Stimulated activated CD8-positive, alpha-beta memory T cell treated with anti-CD3 and anti-CD28 coated beads, Interleukin-12 subunit alpha, Interleukin-12 subunit beta, amount 100 ng/mL, for 1 hour (primary cell): ENCODE measurements around the gene UBR2.
"Not testable (repeated sequence)": the region's sequence is repeated elsewhere in the genome, so short reads cannot be mapped to it uniquely, and the experiment has no call there.

Experiments
- DNase-seq: peaks from one replicate; pipeline ENCODE4 v3.0.0-alpha.2; 2020; ENCODE audit warnings: low read depth

UBR2 gene

GRCh38 chr6:42618686-42619085, 54.9 kb downstream of the UBR2 start:
- no peak for DNase-seq

DNA sequence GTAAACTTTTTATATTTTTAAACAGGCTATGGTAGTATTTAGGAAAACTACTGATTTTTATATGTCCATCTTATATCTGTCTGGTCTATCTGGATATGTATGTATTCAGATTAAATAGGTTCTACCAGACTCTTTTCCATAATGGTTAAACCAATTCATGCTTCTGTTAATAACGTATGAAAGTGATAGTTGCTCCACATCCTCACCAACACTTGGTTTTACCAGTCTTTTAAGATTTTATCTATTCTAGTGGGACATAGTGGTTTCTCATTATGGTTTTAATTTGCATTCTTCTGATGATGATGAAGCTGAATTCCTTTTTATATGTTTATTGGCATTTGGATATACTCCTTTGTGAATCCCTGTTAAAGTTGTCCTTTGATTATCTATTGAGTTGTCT, 56.1 kb downstream of the UBR2 start:
- no peak for DNase-seq

DNA sequence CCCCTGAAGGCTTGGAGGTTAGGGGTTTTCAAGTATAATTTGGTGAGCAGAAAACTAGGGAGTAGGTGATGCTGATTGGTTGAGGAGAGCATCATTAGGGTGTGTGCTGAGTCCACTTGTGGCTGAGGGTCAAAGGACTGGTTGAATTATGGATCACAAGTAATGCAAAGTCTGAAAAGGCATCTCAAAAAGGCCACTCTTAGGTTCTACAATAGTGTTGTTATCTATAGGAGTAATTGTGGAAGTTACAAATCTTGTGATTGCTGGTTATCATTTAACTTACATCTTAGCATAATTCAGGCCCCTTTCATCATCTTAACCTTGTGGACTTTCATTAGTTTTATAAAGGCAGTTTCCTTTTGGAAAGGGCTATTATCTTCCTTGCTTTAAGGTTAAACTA, 60.8 kb downstream of the UBR2 start:
- DNase-seq, result no peak

DNA sequence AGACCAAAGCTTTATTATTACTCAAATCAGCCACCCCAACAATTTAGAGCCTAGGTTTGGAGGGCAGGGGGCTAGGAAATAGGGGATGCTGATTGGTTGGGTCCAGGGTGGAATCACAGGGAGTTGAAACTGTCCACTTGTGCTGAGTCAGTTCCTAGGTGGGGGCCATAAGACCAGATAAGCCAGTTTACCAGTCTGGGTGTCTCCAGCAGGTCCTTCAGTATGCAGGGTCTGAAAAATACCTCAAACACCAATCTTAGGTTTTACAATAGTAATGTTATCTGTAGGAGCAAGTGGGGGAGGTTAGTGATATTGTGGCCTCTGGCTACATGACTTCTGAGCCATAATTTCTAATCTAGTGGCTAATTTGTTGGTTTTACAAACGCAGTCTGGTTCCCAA, 63.2 kb downstream of the UBR2 start:
- DNase-seq, result no peak

GRCh38 chr6:42627674-42628073, 63.8 kb downstream of the UBR2 start:
- no peak for DNase-seq

- no peak for DNase-seq
Measured at GRCh38 chr6:42628604-42629003, 64.8 kb downstream of the UBR2 start.

DNA sequence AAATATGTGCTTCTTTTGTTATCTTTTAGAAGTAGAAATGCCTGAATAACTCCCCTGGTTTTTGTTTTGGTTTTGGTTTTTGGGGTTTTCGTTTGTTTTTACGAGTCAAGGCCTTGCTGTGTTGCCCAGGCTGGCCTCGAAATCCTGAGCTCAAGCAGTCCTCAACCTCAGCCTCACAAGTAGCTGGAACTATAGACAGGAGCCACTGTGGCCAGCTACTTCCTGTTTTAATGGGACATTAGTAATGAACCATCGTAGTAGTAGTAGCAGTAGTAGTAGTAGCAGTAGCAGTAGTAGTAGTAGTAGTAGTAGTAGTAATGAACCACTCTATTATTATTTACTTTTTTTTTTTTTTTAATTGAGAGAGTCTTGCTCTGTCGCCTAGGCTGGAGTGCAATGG, 66.0 kb downstream of the UBR2 start:
- no peak for DNase-seq

GRCh38 chr6:42637681-42638080, 73.9 kb downstream of the UBR2 start:
- no peak for DNase-seq

DNA sequence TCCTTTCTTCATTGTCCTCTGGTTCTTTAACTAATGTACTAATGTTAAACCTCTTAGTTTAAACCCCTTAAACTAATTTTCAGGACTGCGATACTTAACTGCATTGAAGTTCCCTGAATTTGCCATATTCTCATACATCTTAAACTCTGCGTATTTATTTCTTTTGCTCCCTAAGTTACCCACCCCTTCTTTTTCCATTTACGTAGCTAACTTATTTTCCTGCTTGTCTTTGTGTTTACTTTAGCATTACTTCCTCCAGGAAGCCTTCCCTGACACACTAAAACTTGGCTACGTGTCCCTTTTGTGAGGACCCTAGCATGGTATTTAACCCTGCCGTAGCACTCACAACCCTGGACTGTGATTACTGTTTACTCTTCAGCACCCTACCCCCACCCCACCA, 79.0 kb downstream of the UBR2 start:
- no peak for DNase-seq

- no peak for DNase-seq
Measured at GRCh38 chr6:42644211-42644610, 80.4 kb downstream of the UBR2 start.

DNA sequence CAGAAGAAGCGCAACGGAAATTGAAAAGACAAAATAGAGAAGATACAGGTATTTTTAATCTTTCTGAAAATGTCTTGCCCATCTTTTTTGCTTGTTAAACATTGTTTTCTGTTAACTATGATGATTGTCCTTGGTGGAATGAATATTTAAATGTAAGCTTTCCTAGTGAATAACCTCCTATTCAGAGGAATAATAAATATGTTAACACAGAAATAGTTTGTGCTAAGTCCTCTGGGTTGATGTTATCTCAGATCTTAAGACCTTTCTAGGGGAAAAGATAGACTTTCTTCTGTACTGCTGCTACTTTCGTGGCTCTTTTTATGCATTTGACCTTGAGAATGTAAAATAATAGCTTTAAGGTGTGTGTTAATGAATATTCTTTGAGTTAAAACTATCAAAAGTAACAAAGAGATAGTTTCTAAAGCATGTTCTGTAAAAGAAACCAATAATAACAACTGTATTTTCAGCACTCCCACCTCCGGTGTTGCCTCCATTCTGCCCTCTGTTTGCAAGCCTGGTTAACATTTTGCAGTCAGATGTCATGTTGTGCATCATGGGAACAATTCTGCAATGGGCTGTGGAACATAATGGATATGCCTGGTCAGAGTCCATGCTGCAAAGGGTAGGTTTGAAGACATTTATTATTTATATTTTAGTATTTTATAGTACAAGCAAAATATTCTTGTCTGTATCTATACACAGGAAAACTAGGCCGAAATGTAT, 88.4 kb downstream of the UBR2 start:
- no peak for DNase-seq

DNA sequence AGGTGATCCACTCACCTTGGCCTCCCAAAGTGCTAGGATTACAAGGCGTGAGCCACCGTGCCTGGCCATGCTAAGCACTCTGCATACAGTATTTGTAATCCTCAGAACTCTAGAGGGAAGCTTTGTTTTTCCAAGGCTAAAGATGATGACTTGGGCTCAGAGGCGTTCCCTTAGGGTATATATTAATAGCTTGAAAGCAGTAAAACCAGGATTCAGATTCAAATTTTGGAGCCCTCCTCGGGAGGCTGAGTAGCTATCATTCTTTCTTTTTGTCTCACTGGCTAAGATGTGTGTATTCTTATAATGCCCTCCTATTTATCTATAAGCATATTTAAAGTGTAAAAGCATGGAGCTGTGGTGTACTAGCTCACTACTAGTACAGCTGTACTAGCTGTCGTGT, 90.0 kb downstream of the UBR2 start:
- no peak for DNase-seq

GRCh38 chr6:42659806-42660205, 96.0 kb downstream of the UBR2 start:
- no peak for DNase-seq

- DNase-seq, result peak; percentile 82
Measured at GRCh38 chr6:42661540-42662153, 97.8 kb downstream of the UBR2 start.

- DNase-seq, result no peak
Measured at GRCh38 chr6:42664718-42665117, 100.9 kb downstream of the UBR2 start.

- DNase-seq, result not testable (repeated sequence)
Measured at GRCh38 chr6:42674368-42674767, 110.5 kb downstream of the UBR2 start.

DNA sequence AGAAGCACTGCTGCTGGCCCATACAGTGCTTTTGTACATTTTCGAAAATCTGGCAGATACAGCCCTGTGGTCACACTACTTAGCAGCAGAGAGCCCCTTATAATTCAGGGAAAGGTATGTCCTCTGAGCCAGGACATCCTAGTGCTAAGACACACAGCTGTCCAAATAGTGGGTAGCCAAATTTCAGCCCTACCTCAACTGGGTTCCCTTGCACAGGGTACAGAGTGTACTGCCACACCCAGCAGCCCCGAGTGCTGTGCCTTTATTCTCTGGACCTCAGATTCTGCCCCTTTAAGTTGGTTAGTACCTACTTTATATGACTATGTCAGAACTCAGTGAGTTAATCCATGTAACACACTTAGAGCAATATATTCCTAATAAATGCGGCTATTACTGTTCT, 111.0 kb downstream of the UBR2 start:
- no peak for DNase-seq

DNA sequence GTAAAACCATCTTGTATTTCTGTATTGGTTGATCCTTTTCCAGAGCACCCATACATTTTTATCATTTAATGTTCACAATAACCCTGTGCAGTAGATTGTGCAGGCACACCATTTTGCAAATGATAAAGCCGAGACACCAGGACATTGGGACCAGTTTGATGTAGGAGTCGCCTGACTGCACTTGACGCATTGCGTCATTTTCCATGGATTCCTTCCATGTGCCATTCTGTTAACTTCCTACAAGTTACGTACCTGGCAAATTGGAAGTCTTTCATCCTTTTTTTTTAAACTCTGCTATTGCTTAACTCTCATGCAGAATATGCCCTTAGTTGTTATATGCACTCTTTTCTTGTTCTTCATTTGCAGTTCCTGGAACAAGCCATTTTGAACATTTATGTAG, 115.5 kb downstream of the UBR2 start:
- DNase-seq, result no peak

- DNase-seq, result no peak
Measured at GRCh38 chr6:42688281-42688680, 124.5 kb downstream of the UBR2 start.

- no peak for DNase-seq
Measured at GRCh38 chr6:42689371-42689770, 125.5 kb downstream of the UBR2 start.

DNA sequence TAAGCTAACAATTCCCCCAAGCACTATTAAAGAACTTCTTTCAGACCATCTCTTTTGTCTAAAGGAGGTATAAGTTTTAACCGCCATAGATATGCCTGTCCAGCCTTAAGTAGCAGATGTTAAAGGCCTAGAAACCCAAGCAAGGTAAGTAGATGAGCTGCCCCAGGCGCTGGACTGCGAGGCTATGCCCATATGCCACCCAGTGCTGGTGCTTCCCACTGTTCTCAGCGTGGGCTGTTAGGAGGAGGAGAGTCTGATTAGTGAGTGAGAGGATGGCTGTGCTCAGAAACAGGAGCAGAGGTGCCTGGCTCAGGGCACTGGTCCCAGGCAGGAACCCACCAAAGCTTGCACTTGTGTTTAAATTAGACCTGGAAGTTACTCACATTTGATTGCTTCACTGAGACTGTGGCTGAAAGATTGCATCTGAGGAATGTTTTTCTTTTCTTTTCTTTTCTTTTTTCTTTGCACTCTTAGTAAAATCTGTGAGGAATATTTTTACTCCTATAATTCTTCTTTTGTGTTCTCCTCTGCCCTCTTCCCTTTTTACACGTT, 126.4 kb downstream of the UBR2 start:
- no peak for DNase-seq

GRCh38 chr6:42690872-42691271, 127.0 kb downstream of the UBR2 start:
- DNase-seq, result no peak

- DNase-seq, result no peak
Measured at GRCh38 chr6:42692137-42692911, 128.5 kb downstream of the UBR2 start.
